ENCODE results near the gene ZNF280B.

DNA sequence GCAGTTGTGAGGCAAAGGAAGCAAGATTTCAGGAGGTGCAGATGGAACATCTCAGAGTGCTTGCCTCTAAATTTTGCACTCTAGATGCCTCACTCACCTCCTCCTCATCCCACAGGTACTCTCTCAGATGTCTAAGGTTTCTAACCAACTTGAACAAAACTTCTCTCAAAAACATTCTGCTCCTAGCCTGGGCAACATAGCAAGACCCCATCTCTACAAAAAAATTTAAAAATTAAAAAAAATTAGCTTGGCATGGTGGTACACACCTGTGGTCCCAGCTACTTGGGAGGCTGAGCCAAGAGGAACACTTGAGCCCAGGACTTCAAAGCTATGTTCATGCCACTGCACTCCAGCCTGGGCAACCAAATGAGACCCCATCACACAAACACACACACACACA, 7.3 kb upstream of the ZNF280B start:
- no peak for TF ChIP-seq EZH2 (IDR thresholded peaks at IDR 0.05)
- TF ChIP-seq POLR2AphosphoS5 (IDR thresholded peaks at IDR 0.05; ENCODE audit: borderline replicate concordance, low read depth, low read length) = no peak
- TF ChIP-seq FOXP2 (optimal IDR thresholded peaks at IDR 0.05; ENCODE audit: control extremely low read depth, extremely low read length, insufficient read depth) = no peak
